RKO (cell line): Measurements from ENCODE around the gene PDE1C.

Experiments
- DNase-seq: peaks from one replicate; pipeline ENCODE4 v3.0.0-alpha.2; 2016; ENCODE audit warnings: low spot score

Gene PDE1C

DNA sequence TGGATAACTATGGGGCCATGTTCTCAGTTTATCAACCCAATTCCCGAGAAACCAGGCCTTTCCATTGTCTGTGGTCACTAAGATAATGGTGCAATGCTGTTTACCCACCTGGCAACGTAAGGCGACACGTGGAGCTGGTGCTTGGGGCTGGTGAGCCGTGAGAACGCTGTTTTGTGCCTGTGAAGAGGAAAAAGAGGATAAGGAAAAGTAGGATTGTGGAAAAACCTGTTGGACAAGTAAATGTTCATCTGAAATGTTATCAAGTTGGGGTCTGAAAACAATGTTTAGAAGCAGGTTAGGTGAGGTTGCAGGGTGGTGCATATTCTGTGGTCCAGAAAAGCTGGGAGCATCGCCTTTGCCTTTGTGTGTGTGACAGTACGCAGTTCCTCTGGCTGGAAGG is 294.7 kb downstream of the PDE1C start:
- DNase-seq = no peak

DNA sequence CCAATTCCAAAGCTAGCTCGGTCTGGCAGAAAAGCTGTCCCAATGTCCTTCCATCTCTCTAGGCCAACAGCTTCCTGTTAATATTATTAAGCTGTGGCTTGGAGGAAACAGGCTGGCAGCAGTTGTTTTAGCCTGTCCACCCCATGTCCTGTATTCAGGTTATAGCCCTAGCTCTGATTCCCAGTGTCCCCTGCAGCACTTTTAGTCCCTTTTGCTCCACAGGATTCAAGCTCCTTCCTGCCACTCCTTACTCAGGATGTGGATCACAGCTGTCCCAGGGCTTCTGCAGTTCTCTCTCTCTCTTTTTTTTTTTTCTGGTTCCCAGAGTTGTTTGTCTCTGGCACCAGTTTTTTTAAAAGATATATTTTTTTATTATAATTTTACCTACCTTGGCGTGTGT is 298.0 kb downstream of the PDE1C start:
- no peak for DNase-seq

DNA sequence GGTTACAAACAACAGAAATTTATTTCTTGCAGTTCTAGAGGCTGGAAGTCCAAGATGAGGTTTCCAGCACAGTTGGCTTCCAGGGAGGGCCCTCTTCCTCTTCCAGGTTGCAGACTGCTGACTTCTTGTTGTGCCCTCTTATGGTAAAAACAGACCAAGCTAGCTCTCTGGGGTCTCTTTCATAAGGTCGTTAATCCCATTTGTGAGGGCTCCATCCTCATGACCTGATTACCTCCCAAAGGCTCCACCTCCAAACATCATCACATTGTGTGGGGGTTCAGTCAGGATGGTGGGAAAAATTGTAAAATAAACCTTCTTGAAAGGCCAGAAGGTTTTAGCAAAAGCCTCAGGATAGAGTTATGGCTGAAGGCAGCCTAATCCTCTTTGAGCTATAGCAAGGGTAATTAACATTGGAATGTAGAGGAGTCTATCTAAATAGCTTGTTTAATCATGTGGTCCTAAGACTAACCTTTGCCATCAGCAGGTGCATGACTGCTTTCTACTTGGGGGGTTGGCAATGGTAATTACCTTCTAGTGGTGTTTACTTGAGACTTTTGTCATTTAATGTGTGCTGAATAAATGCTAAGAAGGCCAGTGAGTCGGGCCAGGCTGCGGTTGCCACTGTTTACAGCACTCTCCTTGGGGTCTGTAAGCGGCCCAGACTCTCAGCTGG is 302.4 kb downstream of the PDE1C start:
- no peak for DNase-seq

DNA sequence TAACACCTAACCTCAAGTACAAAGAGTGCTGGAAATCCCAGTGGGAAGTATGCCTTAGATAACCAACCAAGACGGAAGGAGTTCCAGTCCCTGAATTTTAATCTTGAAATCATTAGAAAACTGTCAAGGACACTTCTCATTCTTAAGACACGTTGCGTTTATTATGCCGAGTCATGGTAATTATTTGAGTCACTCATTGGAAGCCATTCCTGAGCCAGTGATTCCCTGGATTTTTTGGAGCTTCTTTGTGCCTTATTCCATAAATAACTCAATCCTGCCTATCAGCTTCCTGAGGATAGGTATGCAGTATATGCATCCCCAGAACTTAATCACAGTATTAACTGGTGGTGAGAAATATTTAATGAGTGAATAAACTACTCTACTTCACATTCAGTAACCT is 305.7 kb downstream of the PDE1C start:
- no peak for DNase-seq

DNA sequence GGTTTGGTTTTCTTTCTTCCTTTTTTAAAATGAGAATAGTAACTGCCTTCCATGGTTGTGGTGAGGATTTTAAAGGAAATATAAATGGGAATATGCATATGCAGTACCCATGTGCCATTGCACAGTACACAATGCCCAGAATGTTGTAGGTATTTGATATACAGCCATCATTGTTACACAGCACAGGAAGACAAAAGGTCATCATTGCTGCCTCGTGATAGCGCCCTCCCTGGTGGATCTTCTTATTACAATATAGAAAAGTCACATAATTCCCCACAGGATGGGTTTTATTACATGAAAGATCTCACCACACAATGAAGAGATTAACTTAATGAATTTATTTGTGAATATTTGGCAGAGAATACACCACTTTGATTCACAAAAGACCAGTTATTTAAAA is 306.7 kb downstream of the PDE1C start:
- no peak for DNase-seq

DNA sequence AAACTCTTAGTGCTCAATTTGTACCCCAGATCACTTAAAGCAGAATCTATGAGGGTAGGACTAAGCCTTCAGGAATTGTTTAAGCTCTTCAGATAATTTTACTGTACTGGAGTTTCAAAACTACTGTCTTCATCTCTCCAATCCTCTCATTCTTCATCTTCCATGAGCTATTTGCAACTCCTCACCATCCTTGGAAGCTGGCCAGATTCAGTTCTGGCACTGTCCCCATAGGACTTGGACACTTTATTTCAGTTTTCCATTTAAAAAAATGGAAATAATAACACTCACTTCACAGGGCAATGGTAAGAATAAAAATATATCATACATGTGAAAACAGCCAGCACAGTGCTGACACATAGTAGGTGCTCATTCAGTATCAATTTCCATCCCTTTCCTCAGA is 308.6 kb downstream of the PDE1C start:
- no peak for DNase-seq

DNA sequence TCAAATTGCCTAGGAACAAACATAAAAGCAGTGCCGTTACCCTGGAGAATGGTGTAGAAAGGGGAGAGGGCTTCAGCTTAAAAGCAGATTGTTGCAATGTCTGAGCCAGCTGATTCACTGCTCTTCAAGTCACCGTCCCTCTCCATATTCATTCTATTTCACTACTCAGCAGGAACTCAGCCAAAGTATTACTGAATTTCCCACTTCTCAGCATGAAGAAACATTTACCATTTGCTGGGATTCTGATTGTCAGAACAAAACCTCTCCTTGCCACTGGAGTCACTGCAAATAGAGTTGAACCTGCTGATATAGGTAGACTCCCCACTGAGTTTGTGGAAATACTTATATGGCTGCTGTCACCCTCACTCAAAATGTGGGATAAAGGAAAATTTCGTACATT is 311.5 kb downstream of the PDE1C start:
- no peak for DNase-seq

DNA sequence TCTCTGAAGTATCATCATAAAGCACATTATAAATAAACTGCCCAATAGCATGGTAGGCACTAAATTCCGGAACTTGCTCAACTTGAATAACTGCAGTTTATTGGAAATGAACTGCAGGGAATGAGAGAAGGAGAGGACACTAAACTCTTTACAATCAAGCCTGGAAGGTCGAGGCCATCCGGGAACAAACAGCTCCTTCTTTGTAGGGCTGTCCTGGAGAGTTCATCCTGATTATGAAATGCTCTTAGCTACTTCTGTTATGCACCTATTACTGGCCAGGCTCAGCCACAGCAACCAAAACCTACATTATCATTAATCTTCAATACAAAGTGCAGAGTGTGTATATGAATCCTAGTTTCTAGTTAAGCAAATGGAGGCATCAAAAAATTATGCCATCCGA is 318.5 kb downstream of the PDE1C start:
- DNase-seq = no peak

DNA sequence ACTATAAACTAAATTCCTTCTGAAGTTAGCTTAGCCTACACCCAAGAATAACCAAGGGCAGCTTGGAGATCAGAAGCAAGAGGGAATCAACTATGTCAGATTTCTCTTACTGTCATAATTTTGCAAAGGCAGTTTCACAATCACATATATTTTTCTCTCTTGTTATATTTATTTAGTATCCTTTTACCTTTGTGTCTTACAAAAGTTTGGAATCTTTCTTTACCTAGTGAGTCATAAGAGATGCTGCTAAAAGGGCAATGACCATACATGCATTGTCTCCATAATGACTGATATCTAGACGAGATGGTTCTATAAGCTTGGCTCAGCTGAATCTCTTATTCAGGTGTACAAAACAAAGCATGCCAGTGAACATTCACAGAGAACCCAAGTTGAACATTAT is 322.1 kb downstream of the PDE1C start:
- DNase-seq = no peak

DNA sequence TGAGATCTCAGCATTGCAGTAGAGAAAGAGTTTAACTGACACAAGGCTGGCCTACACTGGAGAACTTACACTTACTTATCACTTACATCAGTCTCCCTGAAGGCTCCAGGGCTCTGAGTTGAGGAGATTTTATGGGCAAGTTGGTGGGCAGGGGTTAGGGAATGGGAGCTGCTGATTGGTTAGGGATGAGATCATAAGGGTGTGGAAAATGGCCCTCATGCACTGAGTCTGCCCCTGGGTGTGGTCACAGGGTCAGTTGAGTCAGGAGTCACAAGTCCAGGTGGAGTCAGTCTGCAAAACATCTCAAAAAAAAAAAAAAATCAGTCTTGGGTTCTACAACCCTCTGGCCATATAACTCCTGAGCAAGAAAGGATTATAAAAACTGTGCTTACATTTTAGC is 322.7 kb downstream of the PDE1C start:
- DNase-seq = peak; percentile 15

DNA sequence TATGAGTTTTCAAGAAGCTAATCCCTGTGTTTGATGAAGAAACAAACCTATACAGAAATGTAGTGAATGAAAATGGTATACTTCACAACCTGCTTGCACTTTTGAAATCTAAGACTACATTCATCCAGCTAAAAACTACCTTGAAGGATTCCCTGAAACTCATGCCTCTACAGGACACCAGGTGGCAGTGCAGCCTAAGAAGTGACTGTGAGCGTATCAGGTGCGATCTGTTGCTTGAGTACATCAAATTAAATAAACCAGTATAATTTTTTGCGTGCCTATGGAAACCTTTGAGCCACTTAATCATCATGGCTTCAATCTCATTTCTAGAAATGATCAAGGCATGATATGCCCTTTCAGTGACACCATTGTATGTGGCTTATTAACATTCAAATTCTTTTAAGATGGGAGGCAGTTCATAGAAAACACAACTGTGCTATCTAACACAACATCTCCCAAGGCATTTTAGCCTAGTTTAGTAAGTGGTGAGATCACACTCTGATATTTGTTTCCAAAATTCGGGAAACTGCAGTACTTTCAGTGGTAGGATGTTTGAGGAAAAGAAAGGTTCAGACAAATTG is 325.8 kb downstream of the PDE1C start:
- DNase-seq = peak; percentile 59

DNA sequence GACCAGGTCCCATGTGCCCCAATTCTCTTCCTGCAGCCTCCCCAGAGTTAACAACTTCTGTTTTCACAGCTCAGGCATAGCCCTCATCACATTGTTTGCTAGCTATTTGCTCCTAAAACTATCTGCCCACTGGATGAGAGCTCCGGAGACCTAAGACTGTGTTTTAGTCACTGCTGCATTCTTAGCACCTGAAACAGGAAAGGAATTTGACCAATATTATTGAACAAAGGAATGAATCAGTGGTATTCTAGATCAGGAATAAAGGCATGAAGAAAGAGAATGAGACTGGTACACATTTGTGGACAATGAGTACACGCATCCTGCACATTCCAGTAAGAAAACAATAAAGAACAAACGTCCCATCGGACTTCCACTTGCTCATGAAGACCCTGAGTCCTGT is 328.4 kb downstream of the PDE1C start:
- no peak for DNase-seq

DNA sequence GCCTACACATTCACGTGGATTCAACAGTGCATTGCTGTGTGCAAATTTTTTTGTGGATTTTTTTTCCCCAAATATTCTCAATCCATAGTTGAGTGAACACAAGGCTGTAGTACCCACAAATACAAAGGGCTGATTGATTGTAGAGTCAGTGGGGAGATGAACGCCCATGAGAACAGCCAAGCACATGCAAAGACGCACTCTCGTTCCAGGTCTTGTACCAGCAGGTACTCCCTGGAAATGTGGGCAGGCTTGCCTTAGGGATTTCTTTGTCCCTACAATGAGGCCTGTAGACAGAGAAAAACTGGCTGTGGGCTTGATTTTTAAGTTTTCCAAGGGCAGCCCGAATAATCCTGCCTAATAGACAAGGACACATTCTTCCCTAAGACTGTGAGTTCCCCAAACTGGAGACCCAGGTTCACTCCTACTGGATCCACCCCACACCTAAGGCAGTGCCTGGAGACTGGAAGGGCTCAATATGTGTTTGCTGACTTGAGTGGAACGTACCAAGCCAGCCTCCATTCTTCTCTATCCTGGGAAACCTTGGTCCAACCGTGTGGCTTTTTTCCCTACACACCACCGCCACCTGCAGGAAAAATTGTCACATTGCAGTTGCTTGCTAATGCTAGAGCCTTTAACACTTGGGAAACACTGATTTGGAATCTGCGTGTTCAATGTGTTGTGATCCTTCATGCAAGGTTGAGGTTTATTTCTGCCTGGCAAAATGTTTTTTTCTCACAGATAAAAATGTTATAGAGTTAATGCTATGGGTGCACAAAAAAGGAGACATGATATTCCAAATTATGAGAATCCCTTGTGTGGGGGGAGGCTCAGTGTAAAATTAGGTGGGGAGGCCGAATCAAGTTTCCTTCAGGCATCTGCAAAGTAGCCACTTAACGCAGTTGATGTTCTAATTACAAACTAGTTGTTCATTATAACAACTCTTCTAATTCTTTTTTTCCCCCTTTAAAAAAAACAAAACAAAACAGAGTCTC is 333.9 kb downstream of the PDE1C start:
- DNase-seq = peak; percentile 55

DNA sequence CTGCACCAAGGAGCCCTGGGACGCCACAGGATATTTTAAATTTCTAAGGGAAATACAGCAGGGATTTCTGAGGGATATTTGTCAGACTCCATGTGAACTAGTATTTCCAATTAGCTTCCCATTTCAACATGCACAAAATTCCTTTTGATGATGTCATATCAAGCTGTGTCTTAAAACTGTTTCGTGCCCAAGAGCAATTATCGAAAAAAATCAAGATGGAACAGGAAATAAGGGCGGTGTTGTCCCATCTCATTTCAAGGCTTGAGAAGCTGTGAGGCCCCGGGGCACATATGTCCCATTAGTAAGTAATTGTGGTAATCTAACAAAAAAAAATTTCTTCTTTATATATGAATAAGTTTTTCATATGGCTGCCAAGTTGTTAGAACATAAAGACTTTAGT is 335.8 kb downstream of the PDE1C start:
- DNase-seq = no peak

DNA sequence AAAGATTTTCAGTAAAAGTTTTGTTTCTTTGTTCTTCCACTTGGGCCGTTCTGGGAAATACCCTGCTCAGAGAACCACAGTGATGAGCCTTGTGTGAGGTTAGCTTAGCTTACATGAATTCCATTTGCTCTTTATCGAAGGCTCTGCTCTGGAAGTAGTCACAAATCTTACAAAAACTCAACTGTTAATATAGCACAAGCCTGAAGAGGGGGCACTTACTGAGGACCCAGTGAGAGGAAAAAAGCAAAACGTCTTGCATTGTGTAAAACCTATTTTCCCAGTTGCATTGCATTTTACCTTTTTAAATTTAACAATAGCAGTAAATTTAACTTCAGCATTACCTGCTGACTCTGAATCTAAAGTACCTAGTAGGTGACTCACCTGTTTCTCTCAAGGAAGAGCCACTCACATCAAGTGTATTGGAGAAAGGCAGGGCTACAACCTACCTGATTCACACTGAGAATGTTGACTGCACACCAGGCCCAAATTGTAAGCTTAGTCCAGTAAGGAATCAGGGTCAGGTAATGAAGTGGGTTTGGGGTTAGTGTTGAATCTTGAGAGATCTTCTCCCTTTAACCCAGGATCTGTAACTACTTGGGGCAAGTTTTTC is 340.9 kb downstream of the PDE1C start:
- DNase-seq = no peak

DNA sequence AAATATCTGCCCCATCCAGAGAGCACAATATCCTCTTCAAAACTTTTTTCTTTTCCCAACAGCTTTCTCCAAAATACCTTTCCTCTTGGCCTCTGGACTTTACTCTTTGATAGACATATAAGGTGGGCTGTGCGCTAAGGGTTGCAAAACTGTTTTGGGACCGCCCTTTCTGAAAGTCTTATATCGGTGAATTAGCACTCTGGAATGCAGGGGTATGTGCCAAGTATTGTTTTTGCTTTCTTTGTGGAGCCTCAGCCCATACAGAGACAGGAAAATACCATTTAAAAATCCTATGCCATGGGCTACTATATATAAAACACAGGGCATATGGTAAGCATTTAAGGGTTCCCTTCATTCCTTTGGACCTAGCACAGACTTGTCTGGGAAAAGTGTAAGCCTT is 345.5 kb downstream of the PDE1C start:
- no peak for DNase-seq

DNA sequence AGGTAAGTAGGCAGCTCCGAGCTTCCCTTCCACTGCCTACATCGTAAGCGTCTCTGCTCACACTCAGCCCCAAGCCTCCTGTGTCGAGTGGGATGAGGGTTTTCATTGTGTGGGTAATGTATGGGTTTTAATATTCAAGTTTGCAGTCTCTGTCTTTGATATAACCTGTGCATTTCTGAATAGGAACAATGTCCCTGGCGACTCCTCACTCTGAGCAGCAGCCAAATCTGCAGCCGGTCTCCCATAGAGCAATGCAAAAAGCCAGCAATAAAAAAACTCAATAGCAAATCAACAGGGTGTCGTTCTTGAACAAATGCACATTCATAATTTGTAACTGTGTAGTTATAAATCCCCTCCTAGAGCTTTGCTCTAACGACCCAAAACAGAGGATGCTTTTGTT is 349.8 kb downstream of the PDE1C start:
- DNase-seq = no peak

DNA sequence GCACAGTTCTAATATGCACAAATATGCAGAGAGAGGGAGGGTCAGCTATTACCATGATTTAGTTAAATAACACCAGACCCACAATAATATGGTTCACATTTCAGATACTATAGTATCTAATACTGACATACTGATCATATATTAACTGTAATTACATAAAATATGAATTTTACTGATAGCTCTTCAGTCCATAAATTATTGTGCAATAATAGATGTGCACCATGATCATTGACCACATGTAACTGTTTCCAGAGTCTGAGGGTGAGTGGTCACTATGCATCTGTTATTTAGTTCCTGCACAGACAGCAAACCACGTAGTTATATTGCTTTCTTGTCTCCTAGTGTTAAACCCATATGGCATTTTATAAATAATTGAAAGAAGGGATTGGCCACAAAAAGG is 353.9 kb downstream of the PDE1C start:
- DNase-seq = no peak

DNA sequence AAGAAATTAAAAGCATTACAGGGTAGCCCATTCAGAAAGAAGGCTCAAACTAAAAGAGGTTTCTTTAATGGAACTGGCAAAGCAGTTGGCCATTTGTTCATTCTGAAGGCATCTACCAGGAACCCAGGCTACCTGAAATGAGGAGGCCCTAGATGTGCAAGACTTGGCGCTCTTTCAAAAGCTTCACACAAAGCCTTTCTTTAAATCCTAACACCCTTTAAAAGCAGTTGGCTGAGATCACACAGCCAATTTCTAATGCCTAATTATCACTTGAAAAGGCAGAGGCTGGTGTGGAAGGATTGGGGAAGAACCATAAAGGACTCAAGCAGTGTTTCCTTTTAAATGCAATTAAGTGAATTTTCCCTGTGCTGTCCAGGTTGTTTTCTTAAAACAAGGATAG is 360.0 kb downstream of the PDE1C start:
- no peak for DNase-seq

DNA sequence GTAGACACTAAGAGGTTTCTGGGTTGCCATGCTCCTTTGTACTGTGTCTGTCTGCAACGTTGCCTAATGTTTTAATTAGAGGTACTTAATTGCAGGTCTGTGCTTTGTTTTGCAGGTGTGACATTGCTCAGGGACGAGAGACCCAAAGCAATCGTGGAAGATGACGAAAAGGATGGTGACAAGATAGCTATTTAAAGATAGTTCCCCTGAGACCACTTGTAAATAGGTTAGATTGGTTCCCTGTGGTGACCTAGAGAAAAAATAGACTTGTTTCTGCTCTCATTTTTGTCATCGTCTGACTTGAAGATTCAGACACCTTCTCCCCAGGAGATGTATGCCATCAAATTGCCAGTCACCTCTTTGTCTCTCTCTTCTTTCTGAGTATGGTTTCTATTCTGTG is 363.1 kb downstream of the PDE1C start:
- no peak for DNase-seq

DNA sequence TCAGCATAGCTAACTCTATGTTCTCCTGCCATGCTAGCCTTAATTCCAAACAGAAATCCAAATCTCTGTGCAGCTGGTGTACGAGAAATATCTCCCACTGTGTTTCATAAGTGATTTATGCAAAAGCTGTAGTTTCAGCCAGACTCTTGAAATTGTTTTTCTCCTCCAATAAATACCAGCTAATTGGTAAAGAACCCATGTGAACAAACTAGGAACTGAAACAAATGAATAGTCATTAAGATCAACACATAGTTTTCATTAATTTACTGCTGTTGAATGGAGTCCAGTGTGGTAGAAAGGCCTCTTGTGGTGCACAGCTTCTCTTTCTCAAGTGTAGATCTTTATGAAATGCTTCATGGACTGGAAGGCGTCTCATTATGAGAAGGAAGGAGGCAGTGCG is 364.8 kb downstream of the PDE1C start:
- DNase-seq = no peak

DNA sequence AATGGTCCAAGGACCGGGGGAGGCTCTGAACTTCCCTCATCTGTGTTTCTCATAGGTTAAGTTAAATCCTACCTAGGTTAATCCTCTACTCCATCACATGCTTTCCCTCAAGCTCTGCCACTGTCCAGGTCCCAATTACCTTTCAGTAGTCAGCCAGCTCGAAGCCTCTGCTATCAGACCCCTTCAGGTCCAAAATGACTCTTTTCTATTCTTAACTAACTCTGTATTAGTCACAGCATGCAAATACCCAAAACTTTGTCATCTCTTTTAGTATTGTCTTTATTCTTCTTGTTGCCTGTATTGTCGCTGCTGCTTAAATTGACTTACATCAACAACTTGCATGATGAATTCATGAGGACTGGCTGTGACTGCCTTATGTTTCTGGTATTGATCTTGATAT is 367.9 kb downstream of the PDE1C start:
- no peak for DNase-seq
